GM19467 (cell line): ENCODE data around the gene CASK.
"Not testable (repeated sequence)": the region's sequence is repeated elsewhere in the genome, so short reads cannot be mapped to it uniquely, and the experiment has no call there.

Experiments
- ATAC-seq: cut with Tn5 transposase; IDR thresholded peaks from one replicate; pipeline ENCODE4 v1.9.1; 2021; ENCODE audit warnings: mild to moderate bottlenecking, moderate library complexity; ENCODE audit not compliant: unreplicated experiment

The CASK gene

DNA sequence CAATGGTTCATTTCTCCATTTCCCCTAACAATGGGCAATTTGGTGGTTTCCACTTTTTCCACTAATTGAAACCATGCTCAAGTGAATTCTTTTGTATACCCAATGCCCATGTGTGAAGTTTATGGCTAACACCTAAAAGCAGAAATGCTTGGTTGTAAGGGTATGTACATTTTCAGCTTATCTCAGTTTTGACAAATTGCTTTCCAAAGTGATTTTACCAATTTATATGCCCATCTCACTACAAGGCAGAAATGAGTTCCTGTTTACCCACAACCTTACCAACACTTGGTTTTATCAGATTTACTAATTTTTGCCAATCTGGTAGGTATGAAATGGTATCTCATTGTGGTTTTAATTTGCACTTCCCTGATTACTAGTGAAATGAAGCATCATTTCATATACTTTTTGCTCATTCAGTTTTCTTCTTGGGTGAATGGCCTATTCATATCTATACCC is 219.8 kb downstream of the CASK start:
- no peak for ATAC-seq

DNA sequence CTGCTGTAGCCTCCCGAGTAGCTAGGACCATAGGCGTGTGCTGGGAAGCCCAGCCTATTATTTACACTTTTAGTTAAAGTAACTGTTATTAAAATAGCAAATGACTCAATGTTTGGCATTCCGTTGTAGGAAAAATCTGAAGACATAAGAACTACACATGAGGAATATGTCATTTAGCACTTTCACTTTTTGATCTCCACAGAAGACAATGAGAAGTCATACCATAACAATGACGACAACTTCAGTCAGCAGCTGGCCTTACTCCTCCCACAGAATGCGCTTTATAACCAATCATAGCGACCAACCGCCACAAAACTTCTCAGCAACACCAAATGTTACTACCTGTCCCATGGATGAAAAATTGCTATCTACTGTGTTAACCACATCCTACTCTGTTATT is 227.9 kb downstream of the CASK start:
- ATAC-seq = no peak

DNA sequence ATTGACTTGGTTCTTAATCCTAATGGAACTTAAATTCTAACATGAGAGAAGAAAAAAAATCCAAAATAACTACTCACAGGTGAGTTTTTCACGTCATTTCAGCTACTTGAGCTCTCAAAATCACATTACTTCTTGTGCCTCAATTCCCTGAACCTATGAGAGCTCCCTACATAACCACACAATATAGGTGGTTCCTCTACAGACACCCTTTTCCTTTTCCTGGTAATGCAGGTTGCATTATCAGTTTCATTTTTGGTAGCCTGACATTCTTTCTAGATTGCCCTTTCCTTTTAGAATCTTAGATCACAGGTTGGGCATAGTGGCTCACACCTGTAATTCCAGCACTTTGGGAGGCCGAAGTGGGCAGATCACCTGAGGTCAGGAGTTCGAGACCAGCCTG is 230.3 kb downstream of the CASK start:
- no peak for ATAC-seq

DNA sequence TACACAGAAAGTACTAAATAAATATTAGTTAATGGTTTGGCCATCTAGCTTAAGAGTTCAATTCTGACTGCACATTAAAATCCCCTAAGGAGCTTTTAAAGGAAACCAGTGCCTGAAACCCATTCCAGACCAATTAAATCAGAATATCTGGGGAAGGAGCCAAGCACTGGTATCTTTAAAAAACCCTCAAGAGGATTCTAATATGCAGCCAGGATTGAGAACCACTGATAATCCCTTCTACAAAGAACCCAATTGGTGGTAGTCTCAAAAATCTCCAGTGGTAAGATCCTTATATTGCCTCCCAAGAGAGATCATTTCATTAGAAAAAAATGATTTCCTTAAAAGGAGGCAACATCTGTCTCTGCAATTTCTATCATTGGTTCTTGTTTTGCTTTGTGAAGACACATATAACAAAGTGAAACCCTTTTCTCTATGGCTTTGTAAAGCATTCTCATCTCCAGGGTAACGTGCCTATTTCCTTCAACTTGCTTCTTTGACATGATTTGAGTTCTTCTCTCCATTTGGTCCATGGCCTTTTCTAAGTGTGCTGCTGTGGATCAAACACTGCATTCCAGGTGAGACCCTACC is 231.1 kb downstream of the CASK start:
- ATAC-seq = no peak

DNA sequence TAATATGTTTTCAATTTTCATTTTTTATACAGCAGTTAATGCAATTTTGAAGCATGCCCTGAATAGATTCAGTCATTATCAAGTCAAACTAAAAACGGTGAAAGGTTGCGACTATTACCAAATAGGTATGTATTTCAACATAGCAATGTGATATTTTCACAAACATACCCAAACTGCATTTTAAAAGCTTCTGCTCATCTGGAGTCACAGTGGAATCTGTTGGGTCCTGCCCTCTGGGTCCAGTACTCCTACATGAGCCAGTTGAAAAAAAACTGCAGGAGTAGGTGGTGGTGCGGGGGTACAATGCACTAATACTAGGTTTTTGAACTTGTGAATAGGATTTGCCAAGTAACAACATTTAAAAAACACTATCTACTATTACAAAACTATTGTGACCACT is 233.6 kb downstream of the CASK start:
- ATAC-seq = no peak

DNA sequence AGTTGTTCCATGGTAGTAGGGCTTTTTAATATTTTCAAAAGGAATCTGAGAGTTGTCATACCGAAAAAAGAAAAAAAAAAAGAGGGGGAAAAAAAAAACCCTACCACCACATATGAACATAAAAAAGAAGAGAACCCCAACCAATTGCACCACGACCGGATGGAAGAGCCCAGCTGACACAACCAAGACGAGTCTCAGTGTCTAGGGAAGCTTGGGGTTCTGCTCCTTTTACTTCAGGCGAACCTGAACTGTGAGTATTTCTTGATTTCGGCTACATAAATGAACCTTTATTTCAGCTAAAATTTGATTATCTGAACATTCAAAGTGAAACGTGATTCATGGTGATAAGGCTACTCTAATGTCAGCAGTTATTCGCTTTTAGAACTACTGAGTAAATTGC is 234.5 kb downstream of the CASK start, which contains the start of gene GPR34:
TSS of gene GPR34 (plus strand) at position 139 of the 400 bp plus-strand sequence. CDS start 6,661 bp downstream, outside the sequence.
- ATAC-seq = no peak

DNA sequence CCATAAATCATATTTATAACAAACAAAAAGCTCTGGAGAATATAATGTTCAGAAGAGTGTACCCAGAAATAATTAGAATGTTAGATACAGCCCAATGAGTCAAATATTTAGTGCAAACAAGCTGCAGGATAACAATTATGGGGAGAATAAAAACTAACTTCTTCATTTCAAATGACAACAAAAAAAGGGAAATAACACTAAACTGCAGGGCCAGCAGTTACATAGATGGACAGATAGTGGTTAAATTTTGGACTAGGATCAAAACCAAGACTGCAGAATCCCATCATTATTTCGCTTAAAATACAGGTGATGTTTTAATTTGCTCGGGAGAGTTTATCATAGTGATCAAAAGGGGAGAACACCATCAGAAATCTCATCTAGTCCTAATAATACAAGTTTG is 235.2 kb downstream of the CASK start:
- no peak for ATAC-seq

DNA sequence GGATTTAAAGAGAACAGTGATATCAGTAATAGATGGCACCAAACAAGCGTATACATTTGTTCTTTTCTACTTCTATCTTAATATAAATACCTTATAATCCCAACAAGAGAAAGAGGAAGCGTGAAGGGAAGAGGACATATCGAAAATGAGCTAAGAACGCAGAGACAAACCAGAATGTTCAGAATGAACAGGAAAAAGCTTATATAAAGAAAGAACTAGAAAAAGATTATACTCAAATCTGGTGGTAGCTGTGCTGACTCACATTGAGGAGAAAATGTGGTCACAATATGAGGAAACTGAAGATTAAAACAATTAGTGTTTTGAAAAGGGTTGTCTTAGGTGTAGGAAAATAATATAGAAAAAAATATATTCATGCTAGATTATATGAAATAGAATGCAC is 236.6 kb downstream of the CASK start:
- no peak for ATAC-seq

DNA sequence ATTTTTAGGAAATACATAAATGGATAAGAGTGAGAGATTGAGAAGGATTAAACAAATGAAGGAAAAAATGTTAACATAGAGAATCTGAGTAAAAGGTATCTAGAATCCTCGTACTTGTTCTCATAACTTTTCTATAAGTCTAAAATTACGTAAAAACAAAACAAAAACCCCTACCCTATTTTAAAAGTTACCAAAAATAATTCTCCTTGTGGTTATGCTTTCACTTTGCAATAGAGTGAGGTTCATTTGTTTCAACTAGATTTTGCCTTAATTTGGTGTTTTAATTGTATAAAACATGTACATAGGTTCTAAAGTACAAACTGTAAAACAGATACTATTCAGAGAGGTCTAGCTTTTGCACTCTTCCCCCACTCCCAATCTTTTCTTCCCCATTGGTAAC is 238.4 kb downstream of the CASK start:
- no peak for ATAC-seq

DNA sequence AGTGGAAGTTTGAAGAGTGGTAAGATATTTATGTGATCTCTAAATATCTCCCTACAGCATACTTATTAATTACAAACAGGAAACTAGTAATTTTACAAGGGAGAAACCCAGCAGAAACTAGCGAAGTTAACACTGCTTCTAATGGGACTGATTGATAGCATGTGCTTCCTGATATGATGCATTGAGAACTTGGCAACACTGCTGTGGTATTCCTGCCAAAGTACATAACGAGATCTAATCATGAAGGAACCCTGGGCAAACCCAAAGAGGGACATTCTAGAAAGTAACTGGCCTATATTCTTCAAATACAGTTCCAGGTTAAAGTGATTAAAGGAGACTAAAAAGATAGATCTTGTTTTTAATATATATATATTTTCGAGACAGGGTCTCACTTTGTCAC is 239.2 kb downstream of the CASK start:
- no peak for ATAC-seq

DNA sequence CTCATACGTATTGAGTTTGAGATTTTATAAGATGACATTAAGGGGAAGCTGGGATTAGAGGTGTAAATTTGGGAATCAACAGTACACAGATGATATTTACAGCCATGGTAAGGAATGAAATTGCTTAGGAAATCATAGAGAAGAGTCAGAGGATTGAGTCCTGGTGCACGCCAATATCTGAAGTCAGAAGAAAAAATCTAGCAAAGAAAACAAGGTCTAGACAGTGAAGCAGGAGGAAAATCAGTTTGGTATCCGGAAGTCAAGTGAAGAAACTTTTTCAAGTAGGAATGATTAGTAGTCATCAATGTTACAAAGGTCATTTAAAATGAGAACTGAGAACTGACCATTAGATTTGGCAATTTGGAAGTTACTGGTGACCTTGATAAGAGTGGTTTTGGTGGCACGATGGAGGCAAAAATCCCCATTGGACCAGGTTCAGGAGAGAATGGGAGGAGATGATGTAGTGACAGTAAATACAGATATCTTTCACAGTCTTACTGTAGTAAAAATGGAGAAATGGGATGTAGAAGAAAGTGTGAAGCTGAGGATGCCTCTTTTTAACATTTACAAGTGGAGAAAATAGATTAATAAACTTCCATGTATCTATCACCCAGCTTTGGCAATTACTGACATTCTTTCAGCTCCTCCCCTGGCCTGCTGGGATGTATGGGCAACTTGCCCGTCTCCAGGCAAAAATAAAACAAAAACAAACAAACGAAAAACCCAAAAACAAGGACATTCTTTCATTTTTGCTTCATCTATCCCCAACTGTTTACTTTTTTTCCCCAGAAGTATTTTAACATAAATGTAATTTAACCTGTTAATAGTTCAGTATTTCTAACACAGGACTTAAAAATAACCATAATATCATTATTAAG is 245.9 kb downstream of the CASK start:
- ATAC-seq = no peak

DNA sequence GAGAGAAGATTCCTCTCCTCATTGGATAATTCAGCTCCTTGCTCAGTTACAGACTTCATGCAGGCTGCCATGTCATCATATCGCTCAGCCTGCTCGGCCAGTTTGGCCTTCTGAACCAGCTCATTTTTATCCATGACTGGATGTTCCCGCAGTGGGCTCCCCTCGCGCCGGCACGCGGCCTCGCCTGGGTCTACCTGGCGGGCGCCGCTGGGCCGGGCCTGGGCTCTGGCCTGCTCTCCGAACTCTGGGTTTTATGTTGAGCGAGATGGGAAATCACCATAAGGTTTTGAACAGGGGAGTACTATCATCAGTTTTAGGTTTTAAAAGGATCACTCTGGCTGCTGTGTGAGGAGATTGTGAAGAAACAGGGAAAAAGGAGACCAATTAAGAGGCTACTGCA is 247.0 kb downstream of the CASK start:
- ATAC-seq = not testable (repeated sequence)

DNA sequence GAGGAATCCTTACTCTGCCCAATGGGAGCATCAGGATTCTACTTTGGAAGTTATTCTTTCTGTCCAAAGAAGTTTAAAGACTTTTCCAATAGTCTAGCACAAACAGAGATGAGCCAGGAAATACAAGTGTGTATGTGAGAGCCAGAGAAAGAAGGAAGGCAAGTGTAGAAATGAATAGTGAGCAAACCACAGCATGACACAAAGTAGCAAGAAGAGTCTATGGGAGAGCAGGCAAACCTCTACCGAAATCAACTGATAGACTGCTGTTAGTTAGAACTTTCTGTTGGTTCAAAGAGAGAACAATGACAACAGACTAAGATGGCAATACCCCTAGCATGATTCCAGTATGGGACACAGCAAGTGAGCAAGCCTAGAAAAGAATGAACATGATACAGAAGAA is 250.7 kb downstream of the CASK start:
- ATAC-seq = no peak

DNA sequence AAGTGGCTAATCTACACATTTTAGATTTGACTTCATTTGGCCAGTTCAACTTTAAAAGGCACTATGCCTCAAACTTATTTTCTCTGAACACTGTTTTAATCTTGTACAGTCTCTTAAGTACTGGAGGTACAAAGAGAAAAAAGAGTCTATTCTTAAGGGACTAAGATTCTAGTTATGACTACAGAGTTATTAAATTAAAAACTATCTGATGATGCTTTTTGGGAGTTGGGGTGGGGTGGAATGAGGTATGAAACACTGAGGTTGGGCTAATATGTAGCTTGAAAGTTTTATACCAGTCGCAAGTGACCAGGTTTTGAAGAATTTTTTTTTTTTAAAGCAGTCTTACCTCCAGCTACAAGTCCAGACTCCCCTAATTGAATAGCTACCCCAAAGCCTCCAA is 252.3 kb downstream of the CASK start:
- ATAC-seq = no peak

DNA sequence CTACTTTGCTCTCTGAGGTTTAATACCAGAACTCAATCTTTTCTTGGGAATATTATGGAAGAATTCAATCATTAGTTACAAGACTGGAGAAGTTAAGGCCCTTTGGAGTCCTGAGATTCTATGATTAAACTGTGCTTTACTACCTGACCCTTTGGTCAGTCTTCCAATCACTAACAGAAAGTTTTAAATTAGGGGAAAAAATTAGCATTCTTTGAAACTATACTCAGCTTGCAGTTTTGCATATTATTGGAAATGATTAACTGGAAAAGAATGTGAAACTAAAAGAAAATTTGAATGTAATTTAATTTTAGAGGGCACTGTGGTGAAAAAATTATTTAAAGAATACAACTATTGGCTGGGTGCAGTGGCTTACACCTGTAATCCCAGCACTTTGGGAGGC is 253.2 kb downstream of the CASK start:
- ATAC-seq = no peak

DNA sequence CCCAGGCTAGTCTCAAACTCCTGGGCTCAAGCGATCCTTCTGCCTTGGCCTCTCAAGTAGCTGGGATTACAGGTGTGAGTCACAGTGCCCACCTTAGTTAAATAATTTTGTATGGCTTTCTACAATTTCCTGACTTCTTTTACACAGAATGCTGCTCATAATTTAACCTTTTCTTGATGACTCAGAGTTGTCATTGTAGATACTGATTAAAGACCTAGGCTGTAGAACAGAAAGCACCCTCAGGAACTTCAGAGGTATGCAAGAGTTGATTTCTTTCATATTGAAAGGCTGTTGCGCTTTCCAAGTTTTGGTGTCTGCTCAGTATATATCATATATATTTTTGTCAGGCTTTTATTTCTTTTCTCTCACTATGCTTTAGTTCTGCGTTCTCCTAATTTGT is 255.7 kb downstream of the CASK start:
- no peak for ATAC-seq

DNA sequence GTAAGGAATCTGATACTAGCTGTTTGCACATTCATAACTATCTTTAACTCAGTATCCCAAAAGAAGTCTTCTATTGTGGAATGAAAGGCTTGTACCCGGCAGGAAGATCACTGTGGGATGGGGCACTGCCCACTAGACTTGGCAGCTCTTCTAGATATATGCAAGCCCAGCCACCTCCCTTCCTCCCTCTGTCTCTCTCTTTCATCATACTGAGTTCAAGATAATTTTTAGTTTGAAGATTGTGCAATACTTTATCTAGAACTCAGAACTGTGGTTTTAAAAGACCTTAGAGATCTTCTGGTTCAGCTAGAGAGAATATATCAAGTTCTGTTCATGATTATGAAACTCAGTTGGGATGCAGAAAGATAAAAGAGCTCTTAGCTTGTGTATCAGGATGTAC is 257.1 kb downstream of the CASK start:
- ATAC-seq = no peak

DNA sequence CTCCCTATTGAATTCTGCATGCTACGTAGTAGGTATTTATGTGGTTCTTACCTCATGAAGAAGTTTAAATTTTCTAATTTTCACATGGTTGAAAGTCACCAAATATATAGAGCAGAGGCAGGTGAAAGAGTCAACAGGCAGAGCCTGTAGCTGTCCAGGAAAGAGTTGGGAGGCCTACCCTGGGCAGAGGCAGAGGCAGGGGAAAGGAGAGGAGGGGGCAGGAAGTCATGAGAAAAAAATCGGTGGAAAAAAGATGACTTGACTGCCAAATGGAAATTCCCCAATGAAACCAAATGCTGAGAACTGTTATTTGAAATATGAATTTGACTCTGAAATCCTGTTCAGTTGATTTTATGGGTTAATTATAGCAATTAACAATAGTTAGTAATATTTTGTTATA is 257.7 kb downstream of the CASK start:
- ATAC-seq = no peak

DNA sequence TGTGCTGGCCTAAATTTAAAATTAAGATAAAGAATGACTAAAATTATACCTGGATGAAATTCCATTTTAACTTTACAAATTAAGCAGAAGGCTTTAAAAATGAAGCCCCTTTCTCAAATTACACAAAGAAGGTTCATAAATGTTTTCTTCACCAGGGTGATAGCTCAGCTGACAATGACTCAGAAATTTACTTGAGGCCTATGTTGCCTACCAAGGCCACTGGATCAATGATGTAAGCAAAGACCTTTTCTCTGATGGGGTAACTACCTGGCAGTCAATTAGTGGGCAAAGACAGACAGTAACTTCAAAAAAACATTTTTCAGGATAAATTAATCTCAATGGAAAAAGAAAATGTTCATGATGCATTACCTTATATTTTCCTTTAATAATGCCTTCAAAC is 258.4 kb downstream of the CASK start:
- ATAC-seq = no peak

DNA sequence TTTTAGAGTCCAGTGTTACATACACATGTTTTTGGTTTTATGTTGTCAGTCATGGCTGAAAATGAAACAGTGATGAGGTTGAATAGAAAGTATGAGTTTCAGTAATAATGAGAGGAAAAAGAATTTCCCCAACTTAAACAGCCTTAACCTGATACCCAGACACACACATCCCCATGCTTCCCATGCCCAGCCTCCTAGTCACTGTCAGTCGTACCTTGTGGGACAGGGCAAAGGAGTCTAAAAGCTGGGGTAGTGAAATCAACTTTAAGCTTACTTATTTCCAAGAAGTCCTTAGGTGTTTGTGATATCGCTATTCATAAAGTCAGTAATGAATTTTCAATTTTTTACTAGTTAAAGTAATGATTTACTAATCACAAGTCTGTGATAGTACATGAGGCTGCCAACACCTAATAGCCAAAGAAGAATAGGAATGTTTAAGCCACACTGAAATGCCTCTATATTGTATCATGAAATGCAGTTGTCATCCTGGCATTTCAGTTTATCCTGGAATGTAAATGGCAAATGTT is 258.9 kb downstream of the CASK start:
- peak; percentile 77 for ATAC-seq

DNA sequence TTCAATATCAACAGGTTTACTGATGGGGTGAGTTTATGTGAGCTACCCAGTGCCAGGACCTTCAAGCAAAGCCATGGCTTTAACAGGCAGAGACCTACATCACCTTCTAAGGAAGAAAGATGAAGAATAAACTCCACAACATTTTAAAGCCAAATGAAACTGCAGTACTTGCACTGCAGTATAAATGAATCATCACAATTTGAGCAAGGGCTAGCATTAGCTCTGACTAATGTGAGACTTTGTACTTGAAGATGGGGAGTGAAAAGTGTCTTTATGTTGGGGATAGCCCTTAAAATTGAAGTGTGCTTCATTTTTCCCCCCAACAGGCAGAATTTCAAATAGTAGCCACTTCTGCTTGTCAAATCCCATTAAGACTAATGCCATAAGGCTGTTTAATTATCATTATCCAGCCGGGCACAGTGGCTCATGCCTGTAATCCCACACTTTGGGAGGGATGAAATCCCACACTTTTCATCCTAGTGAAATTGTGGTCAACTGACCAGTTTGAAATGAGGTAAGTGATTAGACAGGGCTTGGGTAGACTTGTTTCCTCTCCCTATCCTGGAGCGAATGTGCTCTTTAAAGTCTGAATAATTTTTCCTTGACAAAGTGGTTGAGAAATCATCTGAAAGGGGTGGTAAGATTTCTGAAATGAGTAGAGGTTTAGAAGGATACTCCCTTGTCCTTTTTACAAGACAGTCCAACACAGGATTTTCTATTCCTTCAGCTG is 261.8 kb downstream of the CASK start:
- ATAC-seq = no peak

DNA sequence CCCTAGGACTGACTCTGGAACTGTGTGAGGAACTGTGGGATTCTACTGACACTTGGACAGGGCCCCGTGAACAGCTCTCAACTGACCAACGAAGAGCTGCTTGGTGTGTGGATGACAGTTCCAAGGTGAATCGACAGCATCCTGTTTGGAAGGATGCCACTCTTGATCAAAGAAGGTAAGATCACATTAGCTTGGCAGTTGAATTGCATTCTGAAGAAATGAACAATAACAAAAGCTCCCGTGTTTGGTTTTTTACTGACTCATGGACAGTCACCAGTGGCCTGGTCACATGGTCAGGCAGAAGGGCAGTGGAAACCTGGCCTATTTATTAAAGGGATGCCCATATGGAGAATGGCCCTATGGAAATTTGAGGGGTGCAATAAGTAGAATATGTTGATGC is 267.7 kb downstream of the CASK start:
- ATAC-seq = no peak
